Measurements from ENCODE around the gene SELENON. TPM values are rescaled to one million over a fixed set of nuclear protein-coding genes. Genes with fewer than 3 reads are reported as not detected.
A peak's percentile ranks its signal among the peaks of the same experiment; 100 is the strongest.

SELENON gene
- total and polyA plus RNA-seq, 2 of the 13 experiments (the other 11 are each of a cell fraction or from before 2014, with no cell fraction given), result 3.8 to 8.0 TPM

DNA sequence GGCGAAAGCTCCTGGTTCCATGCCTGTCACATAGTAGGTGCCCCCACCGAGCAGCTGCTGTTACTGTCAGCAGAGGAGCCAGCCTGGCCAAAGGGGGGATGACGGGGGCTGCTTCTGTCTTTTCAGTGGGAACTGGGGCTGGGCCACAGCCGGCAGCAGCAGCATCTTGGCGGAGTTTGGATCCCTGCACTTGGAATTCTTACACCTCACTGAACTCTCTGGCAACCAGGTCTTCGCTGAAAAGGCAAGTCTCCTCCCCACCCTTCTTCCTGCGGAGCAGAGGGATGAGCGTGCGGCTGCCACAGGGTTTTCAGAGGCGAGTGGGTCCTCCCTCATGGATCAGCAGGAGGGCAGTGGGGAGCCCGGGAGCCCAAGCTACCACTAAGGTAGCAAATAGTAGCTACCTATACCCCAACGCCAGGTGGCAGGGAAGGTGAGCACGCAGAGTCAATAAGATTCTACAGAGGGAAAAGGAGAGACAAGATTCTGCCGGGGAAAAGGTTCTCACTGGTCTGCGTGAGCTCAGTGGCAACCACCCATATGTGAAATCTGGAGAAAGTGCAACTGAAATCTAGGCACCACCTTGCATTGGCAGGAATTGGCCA lies 41.4 kb upstream of the SELENON start (continued):
- TF ChIP-seq, protein P1, sequence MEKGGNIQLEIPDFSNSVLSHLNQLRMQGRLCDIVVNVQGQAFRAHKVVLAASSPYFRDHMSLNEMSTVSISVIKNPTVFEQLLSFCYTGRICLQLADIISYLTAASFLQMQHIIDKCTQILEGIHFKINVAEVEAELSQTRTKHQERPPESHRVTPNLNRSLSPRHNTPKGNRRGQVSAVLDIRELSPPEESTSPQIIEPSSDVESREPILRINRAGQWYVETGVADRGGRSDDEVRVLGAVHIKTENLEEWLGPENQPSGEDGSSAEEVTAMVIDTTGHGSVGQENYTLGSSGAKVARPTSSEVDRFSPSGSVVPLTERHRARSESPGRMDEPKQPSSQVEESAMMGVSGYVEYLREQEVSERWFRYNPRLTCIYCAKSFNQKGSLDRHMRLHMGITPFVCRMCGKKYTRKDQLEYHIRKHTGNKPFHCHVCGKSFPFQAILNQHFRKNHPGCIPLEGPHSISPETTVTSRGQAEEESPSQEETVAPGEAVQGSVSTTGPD (CRISPR knock-in tag; IDR thresholded peaks at IDR 0.05), result no peak
- no peak for TF ChIP-seq HDAC1 (CRISPR knock-in tag; IDR thresholded peaks at IDR 0.05)
- peak; percentile 55 for TF ChIP-seq STAG1 (CRISPR knock-in tag; IDR thresholded peaks at IDR 0.05)

DNA sequence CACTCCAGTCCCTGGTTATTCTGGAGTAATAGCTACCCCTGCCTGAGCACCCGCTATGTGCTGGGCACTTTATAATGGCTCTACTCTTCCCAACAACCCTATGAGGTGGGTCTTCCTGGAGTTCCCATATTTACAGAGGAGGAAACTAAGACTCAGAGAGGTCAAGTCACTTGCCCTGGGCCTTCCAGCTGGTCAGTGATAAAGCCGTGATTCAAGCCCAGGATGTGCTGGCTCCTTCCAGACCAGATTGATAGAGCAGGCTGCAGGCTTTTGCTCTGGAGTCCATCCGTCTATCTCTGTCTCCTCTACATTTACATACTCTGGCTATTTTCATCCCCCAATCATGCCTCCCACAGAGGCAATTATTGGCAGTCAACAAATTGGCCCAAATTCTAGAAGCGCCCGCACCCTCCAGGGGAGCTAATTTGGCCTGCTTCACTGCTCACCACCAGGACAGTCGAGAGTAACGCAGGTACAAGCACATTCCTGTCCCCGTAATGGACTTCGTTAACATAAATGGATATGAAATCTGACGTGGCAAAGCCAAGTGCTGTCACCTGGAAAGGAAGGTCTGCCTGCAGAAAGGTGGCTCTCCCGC lies 39.8 kb upstream of the SELENON start:
- Histone ChIP-seq H3K9ac (ENCODE audit: insufficient read depth, low read depth, low read length) (no peak overlapping the region), H3K4me2 (ENCODE audit: low read depth, low read length) (no peak overlapping the region), H4K20me1 (ENCODE audit: insufficient read depth, low read length) (no peaks in the 10 kb centered on the region), H3K79me2 (ENCODE audit: insufficient read depth, low read length) (no peaks in the 10 kb centered on the region), H3K27ac (ENCODE audit: extremely low read length, insufficient read depth, low read length) (no peak overlapping the region), H3K9me3 (ENCODE audit: low read length) (no peaks in the 10 kb centered on the region), H3K27me3 (ENCODE audit: control insufficient read depth in 1 of 2, insufficient read depth in 2 of 2, low read length in 2 of 2) (peaks cover 3 to 45% of the 10 kb centered on the region in 2 experiments), H3K4me1 (ENCODE audit: insufficient read depth, low read length) (no peaks in the 10 kb centered on the region), H2AFZ (ENCODE audit: low read length) (no peak overlapping the region), H3K4me3 (replicated peaks in 1 of 3; ENCODE audit: insufficient read depth in 1 of 3, low read depth in 2 of 3, low read length in 3 of 3) (no peak overlapping the region), H3K36me3 (replicated peaks in 1 of 2; ENCODE audit: control insufficient read depth in 1 of 2, insufficient read depth in 2 of 2, low read length in 2 of 2) (no peaks in the 10 kb centered on the region)
- ATAC-seq (no peak), FAIRE-seq (no peak), DNase-seq (ENCODE audit: low spot score) (no peak)
- WGBS (ENCODE audit: low lambda C conversion rate), result 40% methylated on average over 11 of the region's 11 CpGs
- CTCF ChIA-PET (ENCODE audit: low intra/inter-chr PET ratio, low total read pairs), result no interaction called here
- TF ChIP-seq, protein P2, sequence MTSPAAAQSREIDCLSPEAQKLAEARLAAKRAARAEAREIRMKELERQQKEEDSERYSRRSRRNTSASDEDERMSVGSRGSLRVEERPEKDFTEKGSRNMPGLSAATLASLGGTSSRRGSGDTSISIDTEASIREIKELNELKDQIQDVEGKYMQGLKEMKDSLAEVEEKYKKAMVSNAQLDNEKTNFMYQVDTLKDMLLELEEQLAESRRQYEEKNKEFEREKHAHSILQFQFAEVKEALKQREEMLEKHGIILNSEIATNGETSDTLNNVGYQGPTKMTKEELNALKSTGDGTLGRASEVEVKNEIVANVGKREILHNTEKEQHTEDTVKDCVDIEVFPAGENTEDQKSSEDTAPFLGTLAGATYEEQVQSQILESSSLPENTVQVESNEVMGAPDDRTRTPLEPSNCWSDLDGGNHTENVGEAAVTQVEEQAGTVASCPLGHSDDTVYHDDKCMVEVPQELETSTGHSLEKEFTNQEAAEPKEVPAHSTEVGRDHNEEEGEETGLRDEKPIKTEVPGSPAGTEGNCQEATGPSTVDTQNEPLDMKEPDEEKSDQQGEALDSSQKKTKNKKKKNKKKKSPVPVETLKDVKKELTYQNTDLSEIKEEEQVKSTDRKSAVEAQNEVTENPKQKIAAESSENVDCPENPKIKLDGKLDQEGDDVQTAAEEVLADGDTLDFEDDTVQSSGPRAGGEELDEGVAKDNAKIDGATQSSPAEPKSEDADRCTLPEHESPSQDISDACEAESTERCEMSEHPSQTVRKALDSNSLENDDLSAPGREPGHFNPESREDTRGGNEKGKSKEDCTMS (CRISPR knock-in tag; conservative IDR thresholded peaks at IDR 0.05), result no peak
- TF ChIP-seq, protein P3, sequence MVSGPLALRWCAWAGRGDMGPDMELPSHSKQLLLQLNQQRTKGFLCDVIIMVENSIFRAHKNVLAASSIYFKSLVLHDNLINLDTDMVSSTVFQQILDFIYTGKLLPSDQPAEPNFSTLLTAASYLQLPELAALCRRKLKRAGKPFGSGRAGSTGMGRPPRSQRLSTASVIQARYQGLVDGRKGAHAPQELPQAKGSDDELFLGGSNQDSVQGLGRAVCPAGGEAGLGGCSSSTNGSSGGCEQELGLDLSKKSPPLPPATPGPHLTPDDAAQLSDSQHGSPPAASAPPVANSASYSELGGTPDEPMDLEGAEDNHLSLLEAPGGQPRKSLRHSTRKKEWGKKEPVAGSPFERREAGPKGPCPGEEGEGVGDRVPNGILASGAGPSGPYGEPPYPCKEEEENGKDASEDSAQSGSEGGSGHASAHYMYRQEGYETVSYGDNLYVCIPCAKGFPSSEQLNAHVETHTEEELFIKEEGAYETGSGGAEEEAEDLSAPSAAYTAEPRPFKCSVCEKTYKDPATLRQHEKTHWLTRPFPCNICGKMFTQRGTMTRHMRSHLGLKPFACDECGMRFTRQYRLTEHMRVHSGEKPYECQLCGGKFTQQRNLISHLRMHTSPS (CRISPR knock-in tag; IDR thresholded peaks at IDR 0.05; ENCODE audit: low read depth), result no peak
- TF ChIP-seq ZBTB8A (CRISPR knock-in tag; IDR thresholded peaks at IDR 0.05; ENCODE audit: borderline replicate concordance, low read depth) (no peak), GTF2F1 (IDR thresholded peaks at IDR 0.05; ENCODE audit: low read length) (no peak), ZMYM4 (CRISPR knock-in tag; IDR thresholded peaks at IDR 0.05) (no peak), CEBPB (IDR thresholded peaks at IDR 0.05; ENCODE audit: borderline replicate concordance, low read depth, low read length) (no peak), RORA (CRISPR knock-in tag; IDR thresholded peaks at IDR 0.05) (no peak), XBP1 (CRISPR knock-in tag; IDR thresholded peaks at IDR 0.05) (no peak), FOXM1 (CRISPR knock-in tag; IDR thresholded peaks at IDR 0.05) (no peak)
- TF ChIP-seq, protein P4, sequence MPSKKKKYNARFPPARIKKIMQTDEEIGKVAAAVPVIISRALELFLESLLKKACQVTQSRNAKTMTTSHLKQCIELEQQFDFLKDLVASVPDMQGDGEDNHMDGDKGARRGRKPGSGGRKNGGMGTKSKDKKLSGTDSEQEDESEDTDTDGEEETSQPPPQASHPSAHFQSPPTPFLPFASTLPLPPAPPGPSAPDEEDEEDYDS (CRISPR knock-in tag; IDR thresholded peaks at IDR 0.05), result no peak
- TF ChIP-seq, protein P5, sequence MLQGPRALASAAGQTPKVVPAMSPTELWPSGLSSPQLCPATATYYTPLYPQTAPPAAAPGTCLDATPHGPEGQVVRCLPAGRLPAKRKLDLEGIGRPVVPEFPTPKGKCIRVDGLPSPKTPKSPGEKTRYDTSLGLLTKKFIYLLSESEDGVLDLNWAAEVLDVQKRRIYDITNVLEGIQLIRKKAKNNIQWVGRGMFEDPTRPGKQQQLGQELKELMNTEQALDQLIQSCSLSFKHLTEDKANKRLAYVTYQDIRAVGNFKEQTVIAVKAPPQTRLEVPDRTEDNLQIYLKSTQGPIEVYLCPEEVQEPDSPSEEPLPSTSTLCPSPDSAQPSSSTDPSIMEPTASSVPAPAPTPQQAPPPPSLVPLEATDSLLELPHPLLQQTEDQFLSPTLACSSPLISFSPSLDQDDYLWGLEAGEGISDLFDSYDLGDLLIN (CRISPR knock-in tag; IDR thresholded peaks at IDR 0.05; ENCODE audit: borderline replicate concordance), result no peak
- in situ Hi-C loops (cut with HindIII; ENCODE audit: extremely low pct_ligation_motif_present, low pct_unique_long_range_greater_than_20kb), result no loop called here
- POLR2A ChIA-PET, result no interaction called here
- no TSS peak for BruUV-seq (replicated peaks)
- intact Hi-C loops (cut with micrococcal nuclease; ENCODE audit: unreplicated experiment), result no loop called here
